HPDE6-E6E7 (cell line): Measurements from ENCODE around the gene CALML6.

Source experiments
- DNase-seq: peaks from one replicate; pipeline ENCODE4 v3.0.0; 2011; ENCODE audit warnings: missing footprints; ENCODE audit errors: extremely low spot score

Gene CALML6

DNA sequence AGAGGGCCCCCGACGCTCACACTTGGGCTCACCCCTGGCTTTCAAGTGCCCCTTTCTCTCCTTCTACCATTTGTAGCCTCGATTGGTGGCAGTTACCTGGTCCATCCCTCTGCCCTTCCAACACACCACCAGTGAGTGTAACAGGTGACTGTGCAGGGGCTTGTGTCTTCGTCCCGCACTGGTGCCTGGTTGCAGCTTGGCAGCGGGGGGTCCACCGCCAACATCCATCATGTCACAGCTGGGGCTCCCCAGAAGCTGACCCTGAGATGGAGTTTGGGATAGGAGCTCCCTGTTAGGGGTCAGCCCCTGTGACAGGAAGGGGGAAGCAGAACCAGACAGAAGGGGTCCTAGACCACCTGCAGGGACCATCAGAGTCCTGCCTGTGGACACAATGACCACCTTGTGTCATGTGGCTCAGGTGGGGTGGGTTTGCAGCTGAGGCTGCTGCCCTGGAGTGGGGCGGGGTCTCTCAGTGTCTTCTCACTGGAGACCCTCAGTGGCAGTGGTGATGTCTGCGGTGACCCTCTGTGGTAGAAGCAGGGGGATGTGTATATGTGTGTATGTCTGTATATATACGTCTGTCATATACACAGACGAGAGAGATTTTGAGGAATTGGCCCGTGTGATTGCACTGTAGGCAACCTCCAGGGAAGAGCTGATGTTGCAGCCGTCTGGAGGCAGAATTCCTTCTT is 3.6 kb upstream of the CALML6 start:
- no peak for DNase-seq

DNA sequence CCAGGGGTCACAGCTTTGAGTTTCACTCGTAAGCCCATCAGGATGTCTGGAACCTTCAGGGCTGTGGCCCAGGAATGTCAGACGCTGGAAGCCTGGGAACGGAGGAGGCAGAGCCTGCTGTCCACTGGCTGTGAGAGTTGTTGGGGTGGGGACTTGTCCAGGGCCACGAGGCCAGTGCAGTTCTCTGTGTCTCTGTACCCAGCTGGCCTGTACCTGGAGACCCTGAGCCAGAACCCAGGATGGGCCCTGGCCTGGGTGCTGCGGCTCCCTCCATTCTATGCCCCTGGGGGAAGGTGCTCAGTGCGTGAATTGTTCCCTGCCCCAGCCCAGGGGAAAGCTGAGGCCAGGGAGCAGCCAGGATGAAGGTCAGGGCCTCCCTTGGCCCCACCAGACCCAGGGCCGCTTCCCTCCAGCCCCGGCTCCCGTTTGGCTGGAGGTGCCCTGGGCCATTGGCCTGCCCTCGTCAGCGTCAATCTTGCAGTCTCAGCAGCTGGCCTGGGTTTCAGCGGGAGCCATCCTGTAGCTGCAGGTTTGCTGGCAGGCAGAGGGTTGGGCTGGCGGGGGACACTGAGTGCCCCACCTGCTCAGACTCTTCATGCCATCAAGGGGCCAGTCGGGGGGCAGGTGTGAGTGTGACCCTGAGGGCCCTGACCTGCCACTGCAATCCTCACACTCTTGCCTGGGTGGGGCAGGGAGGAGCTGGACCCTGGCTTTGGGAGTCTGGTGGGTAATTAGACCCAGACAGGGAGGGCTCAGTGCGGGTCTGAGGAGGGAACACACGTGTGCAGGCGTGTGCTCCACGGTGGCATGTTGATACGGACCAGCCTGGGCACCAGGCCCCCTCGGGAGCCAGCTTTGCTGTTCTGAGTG is 724 bp upstream of the CALML6 start:
- DNase-seq = no peak

DNA sequence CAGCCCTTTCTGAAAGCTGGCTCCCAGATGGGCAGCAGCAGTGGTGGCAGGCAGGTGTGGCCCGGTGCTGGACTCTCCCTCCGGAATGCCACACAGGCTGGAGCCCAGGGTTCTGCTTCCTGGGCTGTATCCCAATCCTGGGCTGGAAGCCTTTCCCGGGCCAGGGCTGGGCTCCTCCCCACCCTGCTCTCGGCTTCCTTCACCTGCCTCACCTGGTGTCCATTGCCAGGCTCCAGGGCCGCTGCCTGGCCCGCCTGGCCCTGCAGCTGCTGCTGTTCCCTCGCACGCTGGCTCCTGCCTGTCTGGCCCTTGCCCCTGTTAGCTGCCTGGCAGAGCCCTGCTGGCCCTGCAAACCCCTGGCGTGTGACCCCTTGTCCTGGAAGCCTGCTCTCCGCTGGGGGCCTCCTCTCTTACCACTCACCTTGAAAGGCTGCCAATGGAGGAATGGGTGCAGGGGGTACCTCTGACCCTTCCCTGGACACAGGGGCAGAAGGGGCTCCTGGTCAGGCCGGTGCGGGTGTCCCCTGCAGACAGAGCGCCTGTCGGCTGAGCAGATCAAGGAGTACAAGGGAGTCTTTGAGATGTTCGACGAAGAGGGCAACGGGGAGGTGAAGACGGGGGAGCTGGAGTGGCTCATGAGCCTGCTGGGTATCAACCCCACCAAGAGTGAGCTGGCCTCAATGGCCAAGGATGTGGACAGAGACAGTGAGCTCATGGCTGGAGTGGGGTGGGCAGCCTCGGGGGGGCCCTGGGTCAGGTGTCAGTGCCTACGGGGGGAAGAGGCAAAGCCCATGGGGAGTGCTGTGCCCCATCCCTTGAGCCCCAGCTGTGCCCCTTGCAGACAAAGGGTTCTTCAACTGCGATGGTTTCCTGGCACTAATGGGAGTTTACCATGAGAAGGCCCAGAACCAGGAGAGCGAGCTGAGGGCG is 1.1 kb downstream of the CALML6 start:
- no peak for DNase-seq

DNA sequence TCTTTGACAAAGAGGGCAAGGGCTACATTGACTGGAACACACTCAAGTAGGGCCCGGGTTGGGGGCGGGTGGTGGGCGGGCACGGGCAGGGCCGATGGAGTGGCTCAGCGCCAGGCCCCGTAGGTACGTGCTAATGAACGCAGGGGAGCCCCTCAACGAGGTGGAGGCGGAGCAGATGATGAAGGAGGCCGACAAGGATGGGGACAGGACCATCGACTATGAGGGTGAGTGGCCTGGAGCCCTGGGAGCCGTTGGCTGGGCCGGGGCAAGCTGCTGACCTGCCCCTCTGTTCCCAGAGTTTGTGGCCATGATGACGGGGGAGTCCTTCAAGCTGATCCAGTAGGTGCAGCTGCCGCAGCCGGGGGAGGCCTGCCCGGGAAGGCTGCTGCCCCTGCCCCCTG is 1.8 kb downstream of the CALML6 start:
- DNase-seq = no peak

DNA sequence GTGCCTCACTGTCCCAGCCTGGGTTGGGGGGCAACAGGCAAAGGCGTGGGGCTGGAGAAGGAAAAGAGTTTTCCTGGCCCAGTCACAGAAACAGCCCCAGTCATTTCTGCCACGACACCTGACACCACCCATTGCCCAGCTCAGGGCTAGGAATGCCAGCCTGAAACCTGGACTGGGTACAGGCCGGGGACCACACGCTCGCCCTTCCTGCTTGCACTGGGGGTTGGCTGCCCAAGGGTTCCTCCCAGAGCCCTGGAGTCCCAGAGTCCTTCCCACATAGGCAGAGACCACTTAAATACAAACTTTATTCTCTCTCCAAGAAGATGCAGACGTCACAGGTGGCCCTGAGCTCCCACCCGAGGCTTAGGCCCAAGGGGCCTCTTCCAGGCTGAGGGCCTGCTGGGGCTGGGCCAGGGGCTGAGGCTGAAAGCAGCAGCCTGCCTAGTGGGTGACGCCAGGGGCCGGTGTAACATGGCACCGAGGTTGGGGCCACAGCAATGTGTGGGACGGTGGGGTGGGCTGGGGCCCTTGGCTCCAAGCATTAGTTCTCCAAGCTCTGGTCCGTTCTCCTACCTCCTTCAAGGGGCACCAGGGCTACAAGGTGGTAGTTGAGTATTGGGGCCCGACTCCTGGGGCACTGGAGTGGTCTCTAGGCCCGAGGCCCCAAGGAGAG is 2.4 kb downstream of the CALML6 start:
- no peak for DNase-seq

DNA sequence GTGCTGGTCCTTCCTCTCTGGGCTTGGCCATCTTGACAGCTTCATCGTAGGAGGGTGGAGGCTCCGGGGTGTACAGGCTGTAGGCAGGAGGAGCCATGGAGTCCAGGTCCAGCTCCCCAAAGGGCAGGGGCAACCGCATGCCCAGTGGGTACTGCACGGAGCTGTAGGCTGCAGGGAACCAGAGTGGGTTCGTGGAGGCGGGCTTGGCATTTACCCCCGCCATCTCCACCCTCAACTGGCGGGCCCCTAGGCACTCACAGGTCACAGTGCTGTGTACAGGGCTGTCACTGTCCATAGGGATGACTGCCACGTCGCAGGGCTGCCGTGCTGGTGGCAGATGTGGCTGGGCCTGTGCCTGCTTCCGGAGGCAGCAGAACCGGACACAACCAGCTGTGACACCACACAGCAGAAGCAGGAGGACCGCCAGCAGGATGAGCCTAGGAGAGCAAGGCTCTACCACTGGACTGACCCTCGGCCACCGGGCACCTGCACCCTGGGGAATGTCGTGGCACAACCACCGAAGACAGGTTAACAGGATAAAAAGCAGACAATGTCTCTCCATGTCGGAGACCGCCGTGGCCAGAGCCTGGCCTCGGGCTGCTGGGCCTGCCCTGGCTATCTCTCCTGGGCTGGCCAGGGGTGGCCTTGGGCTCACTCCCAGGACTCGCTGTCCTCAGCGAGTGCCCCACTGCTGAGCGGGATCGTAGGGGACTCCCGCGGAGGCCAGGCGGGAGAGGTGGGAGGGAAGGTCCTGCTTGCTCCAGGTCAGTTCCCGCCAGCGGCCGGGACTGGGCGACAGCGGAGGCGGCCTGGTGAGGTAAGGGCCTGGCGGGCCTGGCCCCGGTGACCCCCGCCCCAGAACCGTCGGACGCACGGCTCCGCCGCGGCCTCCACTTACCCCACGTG is 3.2 kb downstream of the CALML6 start:
- no peak for DNase-seq

DNA sequence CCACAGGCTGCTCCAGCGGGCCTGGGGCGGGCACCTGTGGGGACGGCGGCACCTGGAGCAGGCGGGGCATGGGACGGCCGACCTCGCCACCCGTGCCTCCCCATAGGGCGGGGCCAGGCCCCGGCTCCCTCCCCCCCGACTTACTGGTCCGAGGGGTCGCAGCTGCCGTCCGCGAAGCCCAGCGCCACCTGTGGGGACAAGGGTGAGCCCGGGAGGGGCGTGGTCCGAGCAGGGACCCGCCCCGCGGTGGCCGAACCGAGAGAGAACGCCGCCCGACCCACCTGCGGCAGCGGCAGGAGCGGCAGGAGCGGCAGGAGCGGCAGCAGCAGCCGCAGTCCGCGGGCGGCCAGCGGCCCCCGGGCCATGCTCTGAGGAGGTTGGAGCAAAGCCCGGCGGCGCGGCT is 3.8 kb downstream of the CALML6 start, which contains the start of gene TMEM52:
Gene TMEM52, minus strand, starts transcription at position 379 of the 403 bp plus-strand sequence. Its CDS starts 14 bp downstream, at position 365.
- DNase-seq = no peak

DNA sequence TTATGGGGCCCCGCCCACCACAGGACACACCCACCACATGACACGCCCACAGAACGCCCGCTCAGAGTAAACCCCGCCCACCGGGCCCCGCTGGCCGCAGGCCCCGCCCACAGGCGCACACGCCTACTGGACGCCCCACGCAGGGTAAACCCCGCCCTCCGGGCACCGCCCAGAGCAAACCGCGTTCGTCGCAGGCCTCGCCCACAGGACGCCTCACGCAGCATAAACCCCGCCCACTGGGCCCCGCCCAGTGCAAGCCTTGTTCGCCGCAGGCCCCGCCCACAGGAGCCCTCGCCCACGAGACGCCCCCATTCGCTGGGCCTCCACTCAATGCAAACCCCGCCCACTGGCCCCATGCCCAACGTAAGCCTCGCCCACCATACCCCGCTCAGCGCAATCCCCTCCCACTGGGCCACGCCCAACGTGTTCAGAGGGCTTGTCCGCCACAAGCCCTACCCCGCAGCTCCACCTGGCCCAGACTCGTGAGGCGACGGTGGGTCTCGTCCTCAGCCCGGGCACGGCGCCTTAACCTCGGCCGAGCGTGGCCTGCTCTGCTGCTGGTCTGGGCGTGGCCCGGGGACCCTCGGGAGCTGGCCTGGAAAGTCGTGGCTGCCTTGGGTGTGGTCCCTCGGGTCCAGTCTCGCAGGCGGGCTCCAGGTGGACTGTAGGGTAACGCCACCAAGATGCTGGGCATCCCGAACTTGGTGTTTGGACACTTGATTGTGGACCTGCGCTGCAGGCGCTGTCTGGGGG is 4.4 kb downstream of the CALML6 start:
- peak; percentile 99 for DNase-seq

DNA sequence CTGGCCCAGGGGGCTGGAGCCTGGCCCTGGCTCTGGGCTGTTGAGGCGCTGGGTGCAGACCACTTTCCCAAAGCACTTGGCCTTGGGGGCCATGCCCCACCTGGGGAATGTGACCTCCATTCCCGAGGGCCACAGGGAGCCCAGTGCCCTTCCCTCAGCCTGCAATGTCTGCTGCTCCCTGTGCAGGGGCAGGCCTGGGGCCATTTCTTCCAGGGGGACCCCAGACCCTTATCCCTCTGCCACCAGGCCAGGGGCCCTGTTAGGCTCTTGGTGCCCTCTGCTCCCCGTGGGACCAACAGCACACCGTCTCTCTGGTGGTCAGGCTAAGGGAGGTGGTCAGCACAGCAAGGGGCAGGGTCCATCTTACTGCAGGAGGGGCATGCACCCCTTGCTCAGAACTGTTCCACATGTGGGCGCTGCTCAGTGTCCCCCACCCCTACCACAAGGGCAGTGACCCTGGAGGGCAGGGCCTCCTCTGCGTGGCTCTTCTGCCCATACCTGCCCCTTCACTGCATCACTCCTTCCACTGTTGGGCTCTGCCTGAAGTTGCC is 5.1 kb downstream of the CALML6 start:
- DNase-seq = no peak

DNA sequence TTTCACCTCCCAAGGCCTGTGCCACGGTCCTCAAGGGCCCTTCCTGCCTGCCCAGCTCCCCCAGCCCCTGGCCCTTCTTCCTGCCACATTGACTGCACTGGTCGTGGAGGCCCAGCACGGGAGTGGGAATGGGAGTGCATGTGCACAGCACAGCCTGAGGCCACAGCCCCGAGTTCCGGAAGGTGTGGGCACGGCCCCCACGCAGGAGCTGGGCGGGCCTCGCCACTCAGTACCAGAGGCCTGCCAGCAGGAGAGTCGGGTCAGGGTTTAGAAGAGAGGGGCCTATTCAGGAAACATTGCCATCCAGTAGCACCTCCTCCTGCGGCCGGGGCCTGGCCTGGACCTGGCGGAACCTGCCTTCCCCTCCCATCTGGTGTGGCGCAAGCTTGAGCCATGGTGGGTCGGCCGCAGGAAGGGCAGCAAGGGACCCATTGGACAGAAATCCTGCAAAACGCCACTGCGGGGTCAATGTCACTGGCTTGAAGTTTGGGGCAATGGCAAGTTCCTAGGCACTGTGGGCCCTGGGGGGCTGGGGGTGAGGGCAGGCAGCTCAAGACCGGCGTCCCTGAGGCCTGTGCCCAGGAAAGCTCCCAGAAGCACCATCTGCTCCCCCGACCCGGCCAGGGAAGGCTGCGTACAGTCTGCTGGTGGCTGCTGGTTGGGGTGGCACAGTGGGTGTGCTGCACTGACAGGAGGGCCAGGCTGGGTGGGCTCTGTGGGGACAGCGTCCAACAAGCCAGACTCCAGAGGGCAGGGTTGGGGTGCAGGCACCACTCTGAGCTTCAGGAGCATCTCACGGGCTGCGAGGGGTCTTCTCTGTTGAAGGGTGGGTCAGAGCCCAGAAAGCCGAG is 5.8 kb downstream of the CALML6 start:
- no peak for DNase-seq

DNA sequence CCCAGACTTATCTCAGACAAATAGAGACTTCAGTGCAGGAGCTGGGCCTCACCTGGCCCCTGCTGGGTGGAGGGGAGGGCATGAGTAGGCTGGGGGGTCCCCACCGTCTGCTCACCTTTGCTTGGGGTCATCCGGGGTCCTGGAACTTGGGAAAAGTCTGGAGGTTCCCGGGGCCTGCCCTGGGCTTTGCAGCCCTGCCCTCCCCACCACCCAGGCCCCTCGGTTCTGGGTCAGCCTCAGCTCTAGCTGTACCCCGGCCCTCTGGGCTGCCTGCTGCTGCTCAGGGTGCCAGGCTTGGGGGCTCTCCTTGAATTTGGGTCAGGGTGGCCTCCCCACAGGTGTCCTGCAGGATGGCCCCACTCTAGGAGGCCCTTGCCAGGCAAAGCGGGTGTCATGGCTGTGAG is 6.4 kb downstream of the CALML6 start:
- DNase-seq = no peak

DNA sequence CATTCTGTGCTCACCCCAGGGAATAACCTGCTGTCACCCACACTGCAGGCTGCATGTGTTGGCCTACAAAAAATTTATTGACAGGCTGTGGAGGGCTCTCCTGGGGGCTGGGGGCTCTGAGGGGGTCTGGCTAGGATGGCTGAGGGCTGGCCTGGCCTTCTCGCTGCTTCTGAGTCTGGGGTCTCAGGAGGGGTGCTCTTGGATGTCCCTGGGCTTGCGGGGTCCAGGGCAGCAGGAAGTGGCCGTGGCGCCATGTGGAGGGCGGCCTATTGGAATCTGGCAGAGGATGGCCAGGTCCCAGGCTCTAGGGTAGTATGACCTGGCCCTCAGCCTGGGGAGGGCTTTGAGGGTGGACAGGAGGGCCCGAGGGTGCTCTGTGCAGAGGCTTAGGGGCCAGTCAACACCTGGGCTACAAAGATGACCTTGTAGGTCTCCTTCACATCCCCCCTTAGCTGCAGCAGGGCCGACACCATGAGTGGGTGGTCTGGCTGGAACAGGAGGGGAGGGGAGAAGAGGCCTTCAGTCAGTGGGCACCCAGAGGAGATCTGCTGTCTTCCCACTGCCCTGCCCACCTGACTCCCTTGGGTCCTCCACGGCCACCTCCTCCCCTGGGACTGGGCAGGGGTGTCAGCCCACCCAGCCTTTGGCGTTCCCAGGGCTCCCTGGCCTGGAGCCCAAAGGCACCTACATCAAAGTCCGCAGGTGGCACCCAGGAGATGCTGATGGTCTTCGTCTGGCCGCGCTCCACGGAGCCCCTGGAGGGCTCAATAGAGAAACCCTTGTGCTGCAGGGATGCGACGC is 7.0 kb downstream of the CALML6 start:
- no peak for DNase-seq

DNA sequence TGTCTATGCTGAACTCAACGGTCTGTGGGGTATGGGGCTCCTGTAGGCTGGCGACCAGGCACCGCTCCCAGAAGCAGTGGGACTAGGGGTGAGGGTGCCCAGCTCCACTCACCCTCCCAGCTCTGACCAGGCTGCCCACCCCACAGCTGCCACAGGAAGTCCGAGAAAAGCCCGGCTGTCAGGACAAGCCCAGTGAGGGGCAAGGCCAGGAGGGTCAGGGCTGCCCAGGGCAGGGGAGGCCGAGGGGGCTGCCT is 7.6 kb downstream of the CALML6 start:
- DNase-seq = no peak

DNA sequence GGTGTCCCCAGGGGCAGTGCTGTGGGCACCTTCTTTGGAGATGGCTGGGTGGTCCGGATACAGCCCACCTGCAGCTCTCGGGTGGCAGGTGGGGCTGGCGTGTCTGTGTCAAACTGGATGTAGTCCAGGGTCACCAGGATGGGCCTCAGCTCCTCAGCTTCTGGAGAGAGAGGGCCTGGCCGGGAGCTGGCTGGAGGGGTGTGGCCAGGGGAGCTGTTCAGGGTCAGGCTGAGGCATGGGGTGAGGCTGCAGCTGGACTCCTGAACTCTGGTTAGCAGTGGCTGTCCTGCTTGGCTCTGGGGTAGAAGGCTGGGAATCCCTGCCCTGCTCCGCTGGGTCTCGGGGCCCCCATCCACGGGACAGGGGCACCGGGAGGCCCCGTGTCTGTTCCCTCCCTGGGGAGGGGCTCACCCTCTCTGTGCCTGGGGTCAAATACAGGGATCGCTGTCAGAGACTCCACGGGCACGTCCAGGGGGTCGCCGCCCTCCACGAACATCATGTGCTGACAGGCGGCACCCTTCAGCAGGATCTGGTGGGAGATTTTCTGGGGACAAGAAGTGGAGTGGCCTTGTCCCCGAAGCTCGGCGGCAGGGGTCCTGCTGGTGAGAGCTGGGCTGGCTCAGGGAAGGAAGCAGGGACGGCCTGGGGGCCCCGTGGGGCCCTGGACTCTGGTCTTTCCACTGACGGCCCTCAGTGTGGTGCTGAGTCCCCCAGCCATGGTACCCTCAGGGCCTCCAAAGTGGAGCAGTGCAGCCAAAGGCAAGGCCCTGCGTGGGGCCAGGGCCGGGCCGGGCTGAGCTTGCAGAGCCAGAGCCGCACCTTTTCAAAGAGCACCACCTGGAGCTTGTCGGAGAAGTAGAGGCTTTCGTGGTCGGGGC is 8.1 kb downstream of the CALML6 start:
- no peak for DNase-seq

DNA sequence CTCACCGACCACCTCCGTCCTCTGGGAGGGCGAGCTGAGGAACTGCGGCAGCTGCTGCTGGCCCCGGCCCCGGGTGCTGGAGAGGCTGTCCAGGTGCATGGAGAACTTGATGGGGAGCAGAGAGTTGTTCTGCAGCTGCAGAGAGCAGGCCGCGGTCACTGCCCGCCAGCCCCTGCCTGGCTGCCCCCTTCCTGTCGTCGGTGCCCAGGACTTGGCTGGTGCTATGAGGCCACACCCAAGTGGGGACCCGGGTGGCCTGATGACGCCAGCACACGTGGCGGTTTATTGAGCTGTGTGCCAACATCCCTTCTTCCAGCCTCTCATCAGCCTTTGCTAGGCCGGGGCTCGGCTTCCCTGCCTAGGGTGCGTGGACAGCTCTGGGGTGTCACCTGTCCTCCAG is 9.3 kb downstream of the CALML6 start:
- no peak for DNase-seq

DNA sequence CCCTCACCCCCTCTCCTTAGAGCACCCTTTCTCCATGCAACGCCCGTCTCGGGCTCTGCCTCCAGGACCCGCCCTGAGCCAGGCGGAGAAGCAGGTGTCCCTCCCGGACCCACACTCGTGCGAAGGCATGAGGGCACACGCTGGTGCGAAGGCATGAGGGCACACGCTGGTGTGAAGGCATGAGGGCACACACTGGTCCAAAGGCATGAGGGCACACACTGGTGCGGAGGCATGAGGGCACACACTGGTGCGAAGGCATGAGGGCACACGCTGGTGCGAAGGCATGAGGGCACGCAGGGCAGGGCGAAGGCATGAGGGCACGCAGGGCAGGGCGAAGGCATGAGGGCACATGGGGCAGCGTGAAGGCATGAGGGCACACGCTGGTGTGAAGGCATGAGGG is 9.8 kb downstream of the CALML6 start:
- no peak for DNase-seq
